Activated CD4-positive, alpha-beta memory T cell treated with anti-CD3 and anti-CD28 coated beads, Interleukin-2, amount 10 ng/mL, durations not matched to agents 7 days and 5 days (primary cell): Measurements from ENCODE around the gene S100A11. TPM values are rescaled to one million over a fixed set of nuclear protein-coding genes. Genes with fewer than 3 reads are reported as not detected.

Experiments
- CTCF ChIA-PET: fragments of 350-600 bp; sonication (Branson Sonifier 250); formaldehyde crosslinking; loops from one replicate; lab custom pipeline; 2021; ENCODE audit warnings: antibody characterized with exemption, inconsistent platforms; lab: Charles Lee
- POLR2A ChIA-PET: fragments of 350-600 bp; sonication (Branson Sonifier 250); formaldehyde crosslinking; loops from one replicate; lab custom pipeline; 2021; ENCODE audit warnings: antibody characterized with exemption; lab: Charles Lee
- DNase-seq: peaks from one replicate; pipeline ENCODE4 v3.0.0-alpha.2; 2020
- H3K27ac Mint-ChIP-seq: one replicate; pipeline ENCODE4 v1.8.0; 2021; ENCODE audit warnings: mild to moderate bottlenecking, mixed read lengths
- H3K27me3 Mint-ChIP-seq: one replicate; pipeline ENCODE4 v1.8.0; 2021; ENCODE audit warnings: mixed read lengths
- H3K36me3 Mint-ChIP-seq: one replicate; pipeline ENCODE4 v1.8.0; 2021; ENCODE audit warnings: low read depth, mixed read lengths
- H3K4me1 Mint-ChIP-seq: one replicate; pipeline ENCODE4 v1.8.0; 2021; ENCODE audit warnings: mixed read lengths
- H3K4me3 Mint-ChIP-seq: one replicate; pipeline ENCODE4 v1.8.0; 2021; ENCODE audit warnings: mild to moderate bottlenecking, mixed read lengths
- H3K9me3 Mint-ChIP-seq: one replicate; pipeline ENCODE4 v1.8.0; 2021; ENCODE audit warnings: mixed read lengths
- total RNA-seq, 2 experiments: library from RNA; stranded (reverse); gene quantifications; one replicate each; pipeline ENCODE4 v1.2.3, GENCODE V29; 2021

The S100A11 gene
- total RNA-seq, 2 experiments from 2014 or later: 504 to 539 TPM

DNA sequence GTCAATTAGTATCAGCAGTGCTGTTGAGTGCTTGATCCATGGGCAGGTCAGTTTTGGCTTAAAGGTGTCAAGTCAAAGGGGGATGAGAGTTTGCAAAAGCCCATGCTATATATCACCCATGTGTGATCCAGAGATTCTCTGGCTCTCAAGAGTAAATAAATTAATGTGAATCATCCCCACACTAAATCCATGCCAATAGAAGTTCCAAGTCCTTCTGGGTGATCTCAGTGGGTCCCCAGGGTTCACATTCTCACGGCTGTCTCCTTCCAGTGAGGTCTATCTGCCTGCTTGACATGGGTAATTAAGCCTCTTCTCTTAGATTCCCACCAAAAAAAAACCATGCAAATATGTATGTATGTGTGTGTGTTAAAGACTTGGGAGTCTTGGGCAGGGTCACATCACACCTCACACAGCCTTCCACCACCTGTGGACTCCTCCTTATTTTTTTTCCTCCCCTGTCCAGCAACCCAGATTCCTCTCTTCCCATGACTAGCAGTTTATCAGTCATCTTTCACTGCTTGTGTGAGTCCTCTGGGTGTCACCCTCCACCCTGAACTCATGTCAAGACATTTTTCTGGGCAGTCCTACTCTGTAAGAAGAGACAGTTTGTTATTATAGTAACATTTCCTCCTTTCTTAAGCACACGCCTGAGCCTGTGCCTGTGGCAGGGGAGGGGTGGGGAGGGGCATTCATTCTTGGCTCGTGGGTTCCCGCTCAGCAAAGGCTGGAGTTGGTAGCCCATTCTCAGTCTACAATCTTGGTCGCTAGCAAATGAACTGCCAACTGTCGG, 14.3 kb upstream of the S100A11 start:
- Mint-ChIP-seq H3K4me3 (no peak overlapping the region), H3K9me3 (no peaks in the 10 kb centered on the region), H3K27me3 (peaks cover 27% of the 10 kb centered on the region), H3K4me1 (peaks cover 48% of the 10 kb centered on the region), H3K27ac (no peak overlapping the region), H3K36me3 (no peaks in the 10 kb centered on the region)
- ChIA-PET POLR2A (interaction anchor here (0.6 to 7.2 kb wide), 3 partner anchors 15 to 17 kb away, joined by 3 to 162 read pairs (median 3); partner anchors contain the start of gene S100A11), CTCF (interaction anchor here (0.7 to 9.9 kb wide), 10 partner anchors 14 to 409 kb away, joined by 3 to 174 read pairs (median 3); partner anchors contain the start of gene S100A11)
- no peak for DNase-seq

GRCh38 chr1:152049291-152050083, 12.7 kb upstream of the S100A11 start:
- DNase-seq: no peak
- peaks cover 17% of the 10 kb centered on the region for H3K27me3 Mint-ChIP-seq
- H3K27ac Mint-ChIP-seq: peak overlapping the region; percentile 33
- H3K4me1 Mint-ChIP-seq: peaks cover 54% of the 10 kb centered on the region
- POLR2A ChIA-PET: interaction anchor here (2.6 to 7.2 kb wide), 2 partner anchors 13 to 56 kb away, joined by 9 to 162 read pairs; partner anchors contain the start of genes S100A10 and S100A11
- H3K36me3 Mint-ChIP-seq: peaks cover 3% of the 10 kb centered on the region
- H3K4me3 Mint-ChIP-seq: no peak overlapping the region
- H3K9me3 Mint-ChIP-seq: peaks cover 2% of the 10 kb centered on the region
- CTCF ChIA-PET: interaction anchor here (1.1 to 6.4 kb wide), 7 partner anchors 14 to 410 kb away, joined by 3 to 117 read pairs (median 12); partner anchors contain the start of gene S100A11

DNA sequence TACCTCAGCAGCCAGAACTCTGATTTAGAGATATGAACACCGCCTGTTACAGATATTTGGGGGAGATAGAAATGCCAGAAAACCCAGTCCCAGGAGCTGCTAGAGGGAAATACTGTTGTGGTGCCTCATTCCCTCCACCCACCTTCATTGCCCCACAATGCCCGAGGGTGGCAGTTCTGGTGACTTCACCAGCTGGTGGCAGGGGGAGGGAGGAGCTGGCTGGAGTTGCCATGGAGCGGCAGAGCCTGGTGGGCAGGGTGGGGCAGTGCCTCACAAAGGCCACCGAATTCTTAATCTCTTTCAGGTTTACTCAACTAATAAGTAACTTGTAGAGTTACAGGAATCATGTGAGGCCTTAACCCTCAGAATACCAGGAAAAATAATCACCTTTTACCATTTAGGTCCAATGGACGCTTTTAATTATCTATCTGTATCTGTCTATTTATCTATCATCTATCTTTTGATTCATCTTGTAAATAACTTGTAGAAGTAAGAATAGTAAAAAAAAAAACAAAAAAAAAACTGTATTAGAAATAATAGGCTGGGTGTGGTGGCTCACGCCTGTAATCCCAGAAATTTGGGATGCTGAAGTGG, 11.7 kb upstream of the S100A11 start:
- Mint-ChIP-seq H3K36me3 (peaks cover 3% of the 10 kb centered on the region), H3K27me3 (peaks cover 8% of the 10 kb centered on the region), H3K4me1 (peaks cover 55% of the 10 kb centered on the region), H3K27ac (peak overlapping the region; percentile 97), H3K9me3 (peaks cover 2% of the 10 kb centered on the region), H3K4me3 (peak overlapping the region; percentile 73)
- peak; percentile 80 for DNase-seq
- POLR2A ChIA-PET: interaction anchor here (0.6 to 7.2 kb wide), 9 partner anchors 9 to 411 kb away, joined by 3 to 162 read pairs (median 4); partner anchors contain the start of genes S100A10 and S100A11
- CTCF ChIA-PET: interaction anchor here (1.1 to 6.4 kb wide), 10 partner anchors 13 to 410 kb away, joined by 3 to 117 read pairs (median 4); partner anchors contain the start of gene S100A11

- H3K27ac Mint-ChIP-seq: peak overlapping the region; percentile 97
- H3K36me3 Mint-ChIP-seq: peaks cover 3% of the 10 kb centered on the region
- peak; percentile 93 for DNase-seq
- ChIA-PET POLR2A (interaction anchor here (0.7 to 7.2 kb wide), 10 partner anchors 8 to 412 kb away, joined by 3 to 162 read pairs (median 4); partner anchors contain the start of genes S100A10 and S100A11), CTCF (interaction anchor here (1.1 to 6.4 kb wide), 10 partner anchors 12 to 411 kb away, joined by 3 to 117 read pairs (median 4); partner anchors contain the start of gene S100A11)
- H3K9me3 Mint-ChIP-seq: peaks cover 2% of the 10 kb centered on the region
- peaks cover 55% of the 10 kb centered on the region for H3K4me1 Mint-ChIP-seq
- peak overlapping the region; percentile 73 for H3K4me3 Mint-ChIP-seq
- H3K27me3 Mint-ChIP-seq: peaks cover 4% of the 10 kb centered on the region
These were observed 11.1 kb upstream of the S100A11 start for GRCh38 chr1:152047730-152048415.

DNA sequence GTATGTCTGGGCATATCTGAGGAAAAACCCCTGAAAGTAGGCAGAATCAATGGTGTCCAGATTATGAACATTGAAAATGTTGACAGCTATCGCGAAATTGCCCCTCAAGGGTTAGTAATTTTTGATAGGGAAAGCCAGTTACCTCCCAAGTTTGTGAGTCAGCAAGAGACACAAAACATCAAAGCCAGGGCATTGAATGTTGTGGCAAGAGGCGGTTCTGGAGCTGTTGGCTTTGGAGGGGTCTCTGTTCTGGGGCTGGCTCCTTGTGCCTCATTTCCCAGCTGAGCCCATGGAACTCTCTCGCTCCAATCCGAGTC, 10.6 kb upstream of the S100A11 start:
- no peak for DNase-seq
- Mint-ChIP-seq H3K36me3 (peaks cover 3% of the 10 kb centered on the region), H3K4me3 (peak overlapping the region; percentile 73), H3K27ac (peak overlapping the region; percentile 97), H3K4me1 (peaks cover 52% of the 10 kb centered on the region), H3K9me3 (peaks cover 2% of the 10 kb centered on the region), H3K27me3 (peaks cover 1% of the 10 kb centered on the region)
- ChIA-PET POLR2A (interaction anchor here (0.8 to 7.2 kb wide), 6 partner anchors 8 to 142 kb away, joined by 3 to 162 read pairs (median 4); partner anchors contain the start of genes S100A10 and S100A11), CTCF (interaction anchor here (0.5 to 6.4 kb wide), 7 partner anchors 12 to 412 kb away, joined by 3 to 117 read pairs (median 12); partner anchors contain the start of gene S100A11)

DNA sequence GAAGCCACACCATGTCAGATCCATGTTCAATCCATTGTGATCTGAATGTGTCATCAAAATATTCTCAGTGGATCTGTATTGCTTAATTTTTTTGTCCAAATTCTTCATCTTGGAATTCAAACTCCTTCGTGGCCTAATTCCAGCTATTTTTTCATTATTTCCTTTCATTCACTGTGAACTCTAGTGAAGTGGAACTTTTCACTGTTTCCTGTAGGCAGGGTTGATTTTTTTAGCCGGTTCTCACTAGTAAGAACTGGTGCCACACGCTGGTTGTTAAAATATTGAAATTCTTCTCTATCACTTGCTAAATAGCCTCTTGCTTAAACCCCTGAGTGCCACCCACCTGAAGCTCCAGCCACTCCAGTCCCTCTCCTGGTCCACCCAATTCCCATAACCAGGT, 7.6 kb upstream of the S100A11 start:
- ChIA-PET CTCF (interaction anchor here (1.4 to 6.4 kb wide), 2 partner anchors 9 to 43 kb away, joined by 3 to 117 read pairs; partner anchors contain the start of gene S100A11), POLR2A (interaction anchor here (7.2 kb wide), 1 partner anchor 8 kb away, joined by 162 read pairs; the partner anchor contains the start of gene S100A11)
- Mint-ChIP-seq H3K27ac (no peak overlapping the region), H3K9me3 (peaks cover 2% of the 10 kb centered on the region), H3K4me3 (no peak overlapping the region), H3K4me1 (peaks cover 32% of the 10 kb centered on the region), H3K27me3 (peaks cover 1% of the 10 kb centered on the region), H3K36me3 (peaks cover 3% of the 10 kb centered on the region)
- no peak for DNase-seq

DNA sequence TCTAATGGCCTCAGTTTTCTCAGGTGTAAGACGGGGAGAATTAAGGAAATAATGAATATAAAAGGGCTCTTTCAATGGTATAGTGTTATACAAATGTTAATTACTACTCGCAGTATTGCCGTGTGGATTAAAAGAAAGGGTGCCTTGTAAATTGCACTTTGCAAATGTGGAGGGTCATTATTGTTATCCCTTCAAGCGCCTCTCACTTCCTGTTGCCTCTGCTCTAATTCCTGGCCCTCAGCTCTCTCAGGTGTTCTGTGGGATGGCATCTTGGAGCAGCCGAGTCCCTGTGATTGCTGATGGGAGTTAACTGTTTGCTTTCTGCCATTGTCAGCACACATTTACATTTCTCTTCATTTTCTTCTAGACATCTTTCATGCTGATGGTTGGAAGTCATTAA, 7.1 kb upstream of the S100A11 start:
- no peak overlapping the region for H3K4me3 Mint-ChIP-seq
- H3K27me3 Mint-ChIP-seq: peaks cover 1% of the 10 kb centered on the region
- peaks cover 29% of the 10 kb centered on the region for H3K4me1 Mint-ChIP-seq
- H3K36me3 Mint-ChIP-seq: peaks cover 3% of the 10 kb centered on the region
- H3K27ac Mint-ChIP-seq: no peak overlapping the region
- POLR2A ChIA-PET: interaction anchor here (7.2 kb wide), 1 partner anchor 8 kb away, joined by 162 read pairs; the partner anchor contains the start of gene S100A11
- peaks cover 2% of the 10 kb centered on the region for H3K9me3 Mint-ChIP-seq
- CTCF ChIA-PET: interaction anchor here (1.3 to 6.4 kb wide), 3 partner anchors 8 to 76 kb away, joined by 3 to 117 read pairs (median 4); partner anchors contain the start of gene S100A11
- DNase-seq: no peak

DNA sequence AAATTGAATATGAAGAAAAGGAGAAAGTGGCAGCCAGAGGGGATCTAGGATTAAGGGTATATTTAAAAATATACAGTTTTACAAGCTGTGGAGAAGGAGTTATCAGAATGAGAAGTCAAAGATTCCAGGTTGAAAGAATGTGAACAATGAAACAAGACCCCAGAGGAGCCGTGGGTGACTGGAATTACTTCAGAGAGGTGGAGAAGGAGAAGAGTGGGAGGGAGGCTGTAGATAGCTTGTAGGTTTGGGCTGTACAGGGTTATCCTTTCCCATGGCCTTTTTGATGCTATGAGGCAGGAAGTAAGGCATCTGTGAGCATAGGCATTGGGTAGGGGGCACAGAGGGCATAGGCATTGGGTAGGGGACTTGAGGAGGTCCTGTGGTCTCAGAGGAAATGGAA, 5.2 kb upstream of the S100A11 start:
- no peak overlapping the region for H3K27ac Mint-ChIP-seq
- no peak for DNase-seq
- H3K27me3 Mint-ChIP-seq: peaks cover 1% of the 10 kb centered on the region
- no peak overlapping the region for H3K4me3 Mint-ChIP-seq
- ChIA-PET POLR2A (no interaction called here), CTCF (interaction anchor here (1.4 kb wide), 1 partner anchor 144 kb away, joined by 4 read pairs; no protein-coding TSS in a partner anchor)
- peaks cover 3% of the 10 kb centered on the region for H3K36me3 Mint-ChIP-seq
- H3K9me3 Mint-ChIP-seq: peaks cover 2% of the 10 kb centered on the region
- H3K4me1 Mint-ChIP-seq: peaks cover 22% of the 10 kb centered on the region

DNA sequence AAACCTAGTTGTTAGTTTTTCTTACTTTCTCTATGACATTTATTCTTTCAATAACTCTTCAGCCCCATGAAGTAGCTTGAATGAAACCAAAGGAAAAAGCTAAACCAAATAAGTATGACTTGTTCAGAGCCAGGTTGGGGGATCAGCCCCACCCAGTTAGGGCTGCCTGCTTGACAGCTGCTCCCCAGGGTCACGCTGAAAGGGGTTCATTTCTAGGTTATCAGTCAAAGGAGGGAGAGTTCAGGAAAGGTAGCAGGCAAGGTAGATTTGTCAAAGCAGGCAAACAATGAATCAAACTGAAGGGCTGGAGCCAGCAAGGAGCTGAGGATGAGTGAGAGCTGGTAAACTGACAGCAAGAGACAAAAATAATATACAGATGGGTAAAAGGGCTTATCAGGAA, 3.1 kb upstream of the S100A11 start:
- H3K9me3 Mint-ChIP-seq: peaks cover 1% of the 10 kb centered on the region
- peaks cover 19% of the 10 kb centered on the region for H3K36me3 Mint-ChIP-seq
- H3K4me3 Mint-ChIP-seq: no peak overlapping the region
- no peak for DNase-seq
- CTCF ChIA-PET: interaction anchor here (8.3 kb wide), 1 partner anchor 7 kb away, joined by 117 read pairs; no protein-coding TSS in a partner anchor
- peaks cover 16% of the 10 kb centered on the region for H3K4me1 Mint-ChIP-seq
- POLR2A ChIA-PET: interaction anchor here (0.8 kb wide), 1 partner anchor 8 kb away, joined by 3 read pairs; no protein-coding TSS in a partner anchor
- peaks cover 1% of the 10 kb centered on the region for H3K27me3 Mint-ChIP-seq
- no peak overlapping the region for H3K27ac Mint-ChIP-seq

- peaks cover 19% of the 10 kb centered on the region for H3K4me1 Mint-ChIP-seq
- ChIA-PET CTCF (interaction anchor here (8.3 kb wide), 1 partner anchor 7 kb away, joined by 117 read pairs; no protein-coding TSS in a partner anchor), POLR2A (interaction anchor here (0.8 kb wide), 1 partner anchor 9 kb away, joined by 3 read pairs; no protein-coding TSS in a partner anchor)
- no peaks in the 10 kb centered on the region for H3K9me3 Mint-ChIP-seq
- peaks cover 22% of the 10 kb centered on the region for H3K36me3 Mint-ChIP-seq
- no peaks in the 10 kb centered on the region for H3K27me3 Mint-ChIP-seq
- no peak for DNase-seq
- H3K27ac Mint-ChIP-seq: no peak overlapping the region
- H3K4me3 Mint-ChIP-seq: no peak overlapping the region
These were observed 2.7 kb upstream of the S100A11 start for GRCh38 chr1:152039461-152039860.

- POLR2A ChIA-PET: interaction anchor here (0.8 kb wide), 1 partner anchor 9 kb away, joined by 3 read pairs; no protein-coding TSS in a partner anchor
- Mint-ChIP-seq H3K36me3 (peaks cover 28% of the 10 kb centered on the region), H3K9me3 (no peaks in the 10 kb centered on the region), H3K27ac (no peak overlapping the region), H3K27me3 (no peaks in the 10 kb centered on the region), H3K4me1 (peaks cover 22% of the 10 kb centered on the region), H3K4me3 (no peak overlapping the region)
- DNase-seq: no peak
- CTCF ChIA-PET: interaction anchor here (8.3 kb wide), 1 partner anchor 8 kb away, joined by 117 read pairs; no protein-coding TSS in a partner anchor
These were observed 2.1 kb upstream of the S100A11 start for GRCh38 chr1:152038871-152039270.
